Parathyroid adenoma (tissue), 2 donors: ENCODE data around the gene BHLHE41.
A peak's percentile ranks its signal among the peaks of the same experiment; 100 is the strongest.

Experiments
- H2AFZ ChIP-seq: fragments of 300-600 bp; sonication (generic); one replicate; pipeline ENCODE4 v1.7.0; 2017; ENCODE audit warnings: antibody characterized with exemption, mild to moderate bottlenecking
- H3K27ac ChIP-seq: fragments of 300-600 bp; sonication (generic); one replicate; pipeline ENCODE4 v1.7.0; 2017
- H3K27me3 ChIP-seq: fragments of 300-600 bp; sonication (generic); one replicate; pipeline ENCODE4 v1.7.0; 2017; ENCODE audit warnings: low read length; ENCODE audit not compliant: control insufficient read depth, insufficient read depth
- H3K36me3 ChIP-seq: fragments of 300-600 bp; sonication (generic); one replicate; pipeline ENCODE4 v1.7.0; 2017; ENCODE audit warnings: low read length; ENCODE audit not compliant: control insufficient read depth, insufficient read depth
- H3K4me1 ChIP-seq: fragments of 300-600 bp; sonication (generic); one replicate; pipeline ENCODE4 v1.7.0; 2017; ENCODE audit warnings: control low read depth
- H3K4me2 ChIP-seq: fragments of 300-600 bp; sonication (generic); one replicate; pipeline ENCODE4 v1.7.0; 2017; ENCODE audit warnings: low read length
- H3K4me3 ChIP-seq: fragments of 300-600 bp; sonication (generic); one replicate; pipeline ENCODE4 v1.7.0; 2017; ENCODE audit warnings: low read depth, low read length
- H3K79me2 ChIP-seq: fragments of 300-600 bp; sonication (generic); one replicate; pipeline ENCODE4 v1.7.0; 2017; ENCODE audit warnings: control low read depth
- H3K9ac ChIP-seq: fragments of 300-600 bp; sonication (generic); one replicate; pipeline ENCODE4 v1.7.0; 2017; ENCODE audit warnings: mild to moderate bottlenecking
- H3K9me3 ChIP-seq: fragments of 300-600 bp; sonication (generic); one replicate; pipeline ENCODE4 v1.7.0; 2017; ENCODE audit warnings: low read length; ENCODE audit not compliant: control insufficient read depth
- CTCF ChIP-seq: fragments of 300-600 bp; sonication (generic); IDR thresholded peaks from one replicate; pipeline ENCODE4 v1.7.0; 2017; ENCODE audit warnings: antibody characterized with exemption, mild to moderate bottlenecking
- donor health status: primary hyperparathyroidism.

The BHLHE41 gene

GRCh38 chr12:26097046-26097878 is 27.6 kb downstream of the BHLHE41 start:
- H3K36me3 ChIP-seq: no peaks in the 10 kb centered on the region
- H2AFZ ChIP-seq: no peak overlapping the region
- H3K4me3 ChIP-seq: no peak overlapping the region

GRCh38 chr12:26096036-26096435 is 28.8 kb downstream of the BHLHE41 start:
- no peak overlapping the region for H3K4me3 ChIP-seq
- no peak overlapping the region for H3K9ac ChIP-seq
- no peaks in the 10 kb centered on the region for H3K79me2 ChIP-seq
- no peak overlapping the region for H3K4me2 ChIP-seq
- H2AFZ ChIP-seq: no peak overlapping the region
- H3K36me3 ChIP-seq: no peaks in the 10 kb centered on the region
- no peak overlapping the region for H3K27ac ChIP-seq
- H3K4me1 ChIP-seq: peaks cover 3% of the 10 kb centered on the region
- H3K9me3 ChIP-seq: no peaks in the 10 kb centered on the region
- TF ChIP-seq CTCF: no peak
- H3K27me3 ChIP-seq: no peaks in the 10 kb centered on the region

More at GRCh38 chr12:26097046-26097878, 27.6 kb downstream of the BHLHE41 start:
- H3K9ac ChIP-seq: no peak overlapping the region
- no peak overlapping the region for H3K4me2 ChIP-seq
- H3K9me3 ChIP-seq: no peaks in the 10 kb centered on the region
- no peaks in the 10 kb centered on the region for H3K79me2 ChIP-seq
- H3K4me1 ChIP-seq: peaks cover 7% of the 10 kb centered on the region
- no peak overlapping the region for H3K27ac ChIP-seq
- TF ChIP-seq CTCF: peak; percentile 95
- H3K27me3 ChIP-seq: no peaks in the 10 kb centered on the region

GRCh38 chr12:26095186-26095585 is 29.7 kb downstream of the BHLHE41 start:
- no peak overlapping the region for H3K9ac ChIP-seq
- no peaks in the 10 kb centered on the region for H3K4me1 ChIP-seq
- TF ChIP-seq CTCF: no peak
- H3K9me3 ChIP-seq: no peaks in the 10 kb centered on the region
- no peak overlapping the region for H3K4me3 ChIP-seq
- H2AFZ ChIP-seq: no peak overlapping the region
- no peaks in the 10 kb centered on the region for H3K27me3 ChIP-seq
- no peak overlapping the region for H3K27ac ChIP-seq
- no peaks in the 10 kb centered on the region for H3K79me2 ChIP-seq
- H3K36me3 ChIP-seq: no peaks in the 10 kb centered on the region
- no peak overlapping the region for H3K4me2 ChIP-seq

- no peak for TF ChIP-seq CTCF
- Histone ChIP-seq H2AFZ (no peak overlapping the region), H3K9ac (no peak overlapping the region), H3K4me2 (no peak overlapping the region), H3K27ac (no peak overlapping the region), H3K79me2 (no peaks in the 10 kb centered on the region), H3K4me3 (no peak overlapping the region), H3K27me3 (no peaks in the 10 kb centered on the region), H3K4me1 (no peaks in the 10 kb centered on the region), H3K9me3 (no peaks in the 10 kb centered on the region), H3K36me3 (no peaks in the 10 kb centered on the region)
Observed at GRCh38 chr12:26092346-26093105, 32.3 kb downstream of the BHLHE41 start.
